ENCODE results near the gene RAB37.

The RAB37 gene

DNA sequence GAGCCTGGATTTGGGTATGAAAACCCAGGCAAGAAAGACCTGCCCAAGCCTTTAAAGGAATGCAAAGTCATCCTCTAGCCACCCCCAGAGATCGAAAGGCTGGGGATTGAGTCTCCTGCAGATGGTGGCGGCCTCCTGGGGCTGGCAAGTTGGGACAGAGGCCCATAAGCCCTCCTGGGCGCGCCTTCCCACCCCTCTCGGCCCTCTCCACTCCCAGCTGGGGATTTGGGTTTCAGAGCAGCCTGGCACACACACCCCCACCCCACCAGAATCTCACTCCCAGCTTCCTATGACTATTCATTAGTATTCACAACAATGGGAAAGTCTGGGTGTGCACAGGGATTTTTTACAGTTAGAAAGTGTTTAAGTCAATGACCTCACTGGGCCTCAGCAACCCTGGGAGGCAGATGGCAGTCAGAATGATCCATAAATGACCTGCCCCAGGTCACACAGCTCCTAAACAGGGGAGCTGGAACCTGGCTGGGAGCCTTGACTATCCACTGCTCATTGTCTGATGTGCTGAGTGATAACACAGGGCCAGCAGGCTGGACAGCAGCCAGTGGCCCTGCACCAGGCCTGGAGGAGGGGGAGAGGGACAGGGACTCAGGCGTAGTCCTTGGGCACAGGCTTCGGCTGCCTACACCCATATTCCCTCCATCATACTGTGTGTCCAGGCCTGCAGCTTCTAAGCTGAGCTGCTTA is 23.5 kb downstream of the RAB37 start (continued):
- TF ChIP-seq, protein P1, sequence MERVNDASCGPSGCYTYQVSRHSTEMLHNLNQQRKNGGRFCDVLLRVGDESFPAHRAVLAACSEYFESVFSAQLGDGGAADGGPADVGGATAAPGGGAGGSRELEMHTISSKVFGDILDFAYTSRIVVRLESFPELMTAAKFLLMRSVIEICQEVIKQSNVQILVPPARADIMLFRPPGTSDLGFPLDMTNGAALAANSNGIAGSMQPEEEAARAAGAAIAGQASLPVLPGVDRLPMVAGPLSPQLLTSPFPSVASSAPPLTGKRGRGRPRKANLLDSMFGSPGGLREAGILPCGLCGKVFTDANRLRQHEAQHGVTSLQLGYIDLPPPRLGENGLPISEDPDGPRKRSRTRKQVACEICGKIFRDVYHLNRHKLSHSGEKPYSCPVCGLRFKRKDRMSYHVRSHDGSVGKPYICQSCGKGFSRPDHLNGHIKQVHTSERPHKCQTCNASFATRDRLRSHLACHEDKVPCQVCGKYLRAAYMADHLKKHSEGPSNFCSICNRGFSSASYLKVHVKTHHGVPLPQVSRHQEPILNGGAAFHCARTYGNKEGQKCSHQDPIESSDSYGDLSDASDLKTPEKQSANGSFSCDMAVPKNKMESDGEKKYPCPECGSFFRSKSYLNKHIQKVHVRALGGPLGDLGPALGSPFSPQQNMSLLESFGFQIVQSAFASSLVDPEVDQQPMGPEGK (CRISPR knock-in tag; IDR thresholded peaks at IDR 0.05; ENCODE audit: borderline replicate concordance) = no peak
- TF ChIP-seq TCF4 (CRISPR knock-in tag; IDR thresholded peaks at IDR 0.05; ENCODE audit: borderline replicate concordance) (peak; percentile 77; the same call in 1 of the 2 replicates), CSDC2 (CRISPR knock-in tag; IDR thresholded peaks at IDR 0.05) (no peak), TOX (CRISPR knock-in tag; IDR thresholded peaks at IDR 0.05; ENCODE audit: borderline replicate concordance) (no peak), ZNF565 (CRISPR knock-in tag; conservative IDR thresholded peaks at IDR 0.05; ENCODE audit: low read depth) (no peak), ZFP3 (CRISPR knock-in tag; IDR thresholded peaks at IDR 0.05) (peak; percentile 46; the same call in 1 of the 2 replicates), ARNTL (CRISPR knock-in tag; IDR thresholded peaks at IDR 0.05; ENCODE audit: borderline replicate concordance, low read depth) (no peak), ZFP30 (CRISPR knock-in tag; IDR thresholded peaks at IDR 0.05) (no peak), GLIS3 (CRISPR knock-in tag; IDR thresholded peaks at IDR 0.05) (no peak), ISL1 (CRISPR knock-in tag; IDR thresholded peaks at IDR 0.05) (no peak), ZC3H10 (CRISPR knock-in tag; IDR thresholded peaks at IDR 0.05) (no peak)
- TF ChIP-seq, protein P2, sequence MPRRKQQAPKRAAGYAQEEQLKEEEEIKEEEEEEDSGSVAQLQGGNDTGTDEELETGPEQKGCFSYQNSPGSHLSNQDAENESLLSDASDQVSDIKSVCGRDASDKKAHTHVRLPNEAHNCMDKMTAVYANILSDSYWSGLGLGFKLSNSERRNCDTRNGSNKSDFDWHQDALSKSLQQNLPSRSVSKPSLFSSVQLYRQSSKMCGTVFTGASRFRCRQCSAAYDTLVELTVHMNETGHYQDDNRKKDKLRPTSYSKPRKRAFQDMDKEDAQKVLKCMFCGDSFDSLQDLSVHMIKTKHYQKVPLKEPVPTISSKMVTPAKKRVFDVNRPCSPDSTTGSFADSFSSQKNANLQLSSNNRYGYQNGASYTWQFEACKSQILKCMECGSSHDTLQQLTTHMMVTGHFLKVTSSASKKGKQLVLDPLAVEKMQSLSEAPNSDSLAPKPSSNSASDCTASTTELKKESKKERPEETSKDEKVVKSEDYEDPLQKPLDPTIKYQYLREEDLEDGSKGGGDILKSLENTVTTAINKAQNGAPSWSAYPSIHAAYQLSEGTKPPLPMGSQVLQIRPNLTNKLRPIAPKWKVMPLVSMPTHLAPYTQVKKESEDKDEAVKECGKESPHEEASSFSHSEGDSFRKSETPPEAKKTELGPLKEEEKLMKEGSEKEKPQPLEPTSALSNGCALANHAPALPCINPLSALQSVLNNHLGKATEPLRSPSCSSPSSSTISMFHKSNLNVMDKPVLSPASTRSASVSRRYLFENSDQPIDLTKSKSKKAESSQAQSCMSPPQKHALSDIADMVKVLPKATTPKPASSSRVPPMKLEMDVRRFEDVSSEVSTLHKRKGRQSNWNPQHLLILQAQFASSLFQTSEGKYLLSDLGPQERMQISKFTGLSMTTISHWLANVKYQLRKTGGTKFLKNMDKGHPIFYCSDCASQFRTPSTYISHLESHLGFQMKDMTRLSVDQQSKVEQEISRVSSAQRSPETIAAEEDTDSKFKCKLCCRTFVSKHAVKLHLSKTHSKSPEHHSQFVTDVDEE (CRISPR knock-in tag; IDR thresholded peaks at IDR 0.05) = peak; percentile 96; the same call in 1 of the 2 replicates

DNA sequence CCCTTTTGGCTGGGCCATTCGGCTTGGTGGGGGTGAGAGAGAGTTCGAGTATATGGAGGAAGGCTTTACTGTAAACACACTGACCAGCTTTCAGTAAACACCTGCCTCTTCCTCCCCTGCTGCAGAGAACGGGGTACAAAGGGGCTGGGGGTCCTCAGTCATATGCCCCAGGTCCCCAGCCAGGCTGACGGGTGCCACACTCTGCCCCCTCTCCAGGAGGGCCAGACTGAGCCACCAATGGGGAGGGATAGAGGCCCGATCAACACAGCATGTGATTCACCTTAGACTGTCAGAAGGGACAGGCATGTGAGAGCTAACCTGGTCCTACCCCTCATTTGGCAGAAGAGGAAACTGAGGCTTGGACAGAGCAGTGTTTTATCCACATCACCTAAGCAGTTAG is 24.4 kb downstream of the RAB37 start:
- TF ChIP-seq, protein P2 (CRISPR knock-in tag; IDR thresholded peaks at IDR 0.05) = no peak
- no peak for TF ChIP-seq ESRRG (CRISPR knock-in tag; IDR thresholded peaks at IDR 0.05)
- TF ChIP-seq, protein P3, sequence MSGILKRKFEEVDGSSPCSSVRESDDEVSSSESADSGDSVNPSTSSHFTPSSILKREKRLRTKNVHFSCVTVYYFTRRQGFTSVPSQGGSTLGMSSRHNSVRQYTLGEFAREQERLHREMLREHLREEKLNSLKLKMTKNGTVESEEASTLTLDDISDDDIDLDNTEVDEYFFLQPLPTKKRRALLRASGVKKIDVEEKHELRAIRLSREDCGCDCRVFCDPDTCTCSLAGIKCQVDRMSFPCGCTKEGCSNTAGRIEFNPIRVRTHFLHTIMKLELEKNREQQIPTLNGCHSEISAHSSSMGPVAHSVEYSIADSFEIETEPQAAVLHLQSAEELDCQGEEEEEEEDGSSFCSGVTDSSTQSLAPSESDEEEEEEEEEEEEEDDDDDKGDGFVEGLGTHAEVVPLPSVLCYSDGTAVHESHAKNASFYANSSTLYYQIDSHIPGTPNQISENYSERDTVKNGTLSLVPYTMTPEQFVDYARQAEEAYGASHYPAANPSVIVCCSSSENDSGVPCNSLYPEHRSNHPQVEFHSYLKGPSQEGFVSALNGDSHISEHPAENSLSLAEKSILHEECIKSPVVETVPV (CRISPR knock-in tag; IDR thresholded peaks at IDR 0.05) = no peak
- no peak for TF ChIP-seq TCF4 (CRISPR knock-in tag; IDR thresholded peaks at IDR 0.05; ENCODE audit: borderline replicate concordance)
- TF ChIP-seq RARB (CRISPR knock-in tag; IDR thresholded peaks at IDR 0.05) = no peak
- TF ChIP-seq, protein P4, sequence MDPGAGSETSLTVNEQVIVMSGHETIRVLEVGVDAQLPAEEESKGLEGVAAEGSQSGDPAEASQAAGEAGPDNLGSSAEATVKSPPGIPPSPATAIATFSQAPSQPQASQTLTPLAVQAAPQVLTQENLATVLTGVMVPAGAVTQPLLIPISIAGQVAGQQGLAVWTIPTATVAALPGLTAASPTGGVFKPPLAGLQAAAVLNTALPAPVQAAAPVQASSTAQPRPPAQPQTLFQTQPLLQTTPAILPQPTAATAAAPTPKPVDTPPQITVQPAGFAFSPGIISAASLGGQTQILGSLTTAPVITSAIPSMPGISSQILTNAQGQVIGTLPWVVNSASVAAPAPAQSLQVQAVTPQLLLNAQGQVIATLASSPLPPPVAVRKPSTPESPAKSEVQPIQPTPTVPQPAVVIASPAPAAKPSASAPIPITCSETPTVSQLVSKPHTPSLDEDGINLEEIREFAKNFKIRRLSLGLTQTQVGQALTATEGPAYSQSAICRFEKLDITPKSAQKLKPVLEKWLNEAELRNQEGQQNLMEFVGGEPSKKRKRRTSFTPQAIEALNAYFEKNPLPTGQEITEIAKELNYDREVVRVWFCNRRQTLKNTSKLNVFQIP (CRISPR knock-in tag; IDR thresholded peaks at IDR 0.05; ENCODE audit: borderline replicate concordance, low read depth) = no peak
- no peak for TF ChIP-seq ZC3H10 (CRISPR knock-in tag; IDR thresholded peaks at IDR 0.05)
- TF ChIP-seq OSR1 (CRISPR knock-in tag; IDR thresholded peaks at IDR 0.05) = no peak
- no peak for TF ChIP-seq CSDC2 (CRISPR knock-in tag; IDR thresholded peaks at IDR 0.05)
- no peak for TF ChIP-seq ARNTL (CRISPR knock-in tag; IDR thresholded peaks at IDR 0.05; ENCODE audit: borderline replicate concordance, low read depth)
- no peak for TF ChIP-seq ZFP3 (CRISPR knock-in tag; IDR thresholded peaks at IDR 0.05)
- TF ChIP-seq, protein P5, sequence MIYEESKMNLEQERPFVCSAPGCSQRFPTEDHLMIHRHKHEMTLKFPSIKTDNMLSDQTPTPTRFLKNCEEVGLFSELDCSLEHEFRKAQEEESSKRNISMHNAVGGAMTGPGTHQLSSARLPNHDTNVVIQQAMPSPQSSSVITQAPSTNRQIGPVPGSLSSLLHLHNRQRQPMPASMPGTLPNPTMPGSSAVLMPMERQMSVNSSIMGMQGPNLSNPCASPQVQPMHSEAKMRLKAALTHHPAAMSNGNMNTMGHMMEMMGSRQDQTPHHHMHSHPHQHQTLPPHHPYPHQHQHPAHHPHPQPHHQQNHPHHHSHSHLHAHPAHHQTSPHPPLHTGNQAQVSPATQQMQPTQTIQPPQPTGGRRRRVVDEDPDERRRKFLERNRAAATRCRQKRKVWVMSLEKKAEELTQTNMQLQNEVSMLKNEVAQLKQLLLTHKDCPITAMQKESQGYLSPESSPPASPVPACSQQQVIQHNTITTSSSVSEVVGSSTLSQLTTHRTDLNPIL (CRISPR knock-in tag; IDR thresholded peaks at IDR 0.05; ENCODE audit: low read depth) = no peak
- TF ChIP-seq, protein P1 (CRISPR knock-in tag; IDR thresholded peaks at IDR 0.05; ENCODE audit: borderline replicate concordance) = no peak
- ATAC-seq = no peak
